GM18951 (cell line): ENCODE measurements around the gene KPNA4.
"Not testable (repeated sequence)": the region's sequence is repeated elsewhere in the genome, so short reads cannot be mapped to it uniquely, and the experiment has no call there.

Experiments
- POLR2A ChIP-seq: IDR thresholded peaks from 4 replicates; pipeline ENCODE4 v1.6.1; 2011; ENCODE audit warnings: mild to moderate bottlenecking; ENCODE audit not compliant: insufficient read length, insufficient read depth; ENCODE audit errors: extremely low read depth
- in situ Hi-C: fragments of 300-500 bp; cut with MboI; formaldehyde crosslinking; loops from one replicate; pipeline ENCODE4 v1.12.0; 2022; ENCODE audit warnings: low sequenced_read_pairs, mixed read lengths, inconsistent platforms; ENCODE audit not compliant: unreplicated experiment

KPNA4 gene, protein sequence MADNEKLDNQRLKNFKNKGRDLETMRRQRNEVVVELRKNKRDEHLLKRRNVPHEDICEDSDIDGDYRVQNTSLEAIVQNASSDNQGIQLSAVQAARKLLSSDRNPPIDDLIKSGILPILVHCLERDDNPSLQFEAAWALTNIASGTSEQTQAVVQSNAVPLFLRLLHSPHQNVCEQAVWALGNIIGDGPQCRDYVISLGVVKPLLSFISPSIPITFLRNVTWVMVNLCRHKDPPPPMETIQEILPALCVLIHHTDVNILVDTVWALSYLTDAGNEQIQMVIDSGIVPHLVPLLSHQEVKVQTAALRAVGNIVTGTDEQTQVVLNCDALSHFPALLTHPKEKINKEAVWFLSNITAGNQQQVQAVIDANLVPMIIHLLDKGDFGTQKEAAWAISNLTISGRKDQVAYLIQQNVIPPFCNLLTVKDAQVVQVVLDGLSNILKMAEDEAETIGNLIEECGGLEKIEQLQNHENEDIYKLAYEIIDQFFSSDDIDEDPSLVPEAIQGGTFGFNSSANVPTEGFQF

DNA sequence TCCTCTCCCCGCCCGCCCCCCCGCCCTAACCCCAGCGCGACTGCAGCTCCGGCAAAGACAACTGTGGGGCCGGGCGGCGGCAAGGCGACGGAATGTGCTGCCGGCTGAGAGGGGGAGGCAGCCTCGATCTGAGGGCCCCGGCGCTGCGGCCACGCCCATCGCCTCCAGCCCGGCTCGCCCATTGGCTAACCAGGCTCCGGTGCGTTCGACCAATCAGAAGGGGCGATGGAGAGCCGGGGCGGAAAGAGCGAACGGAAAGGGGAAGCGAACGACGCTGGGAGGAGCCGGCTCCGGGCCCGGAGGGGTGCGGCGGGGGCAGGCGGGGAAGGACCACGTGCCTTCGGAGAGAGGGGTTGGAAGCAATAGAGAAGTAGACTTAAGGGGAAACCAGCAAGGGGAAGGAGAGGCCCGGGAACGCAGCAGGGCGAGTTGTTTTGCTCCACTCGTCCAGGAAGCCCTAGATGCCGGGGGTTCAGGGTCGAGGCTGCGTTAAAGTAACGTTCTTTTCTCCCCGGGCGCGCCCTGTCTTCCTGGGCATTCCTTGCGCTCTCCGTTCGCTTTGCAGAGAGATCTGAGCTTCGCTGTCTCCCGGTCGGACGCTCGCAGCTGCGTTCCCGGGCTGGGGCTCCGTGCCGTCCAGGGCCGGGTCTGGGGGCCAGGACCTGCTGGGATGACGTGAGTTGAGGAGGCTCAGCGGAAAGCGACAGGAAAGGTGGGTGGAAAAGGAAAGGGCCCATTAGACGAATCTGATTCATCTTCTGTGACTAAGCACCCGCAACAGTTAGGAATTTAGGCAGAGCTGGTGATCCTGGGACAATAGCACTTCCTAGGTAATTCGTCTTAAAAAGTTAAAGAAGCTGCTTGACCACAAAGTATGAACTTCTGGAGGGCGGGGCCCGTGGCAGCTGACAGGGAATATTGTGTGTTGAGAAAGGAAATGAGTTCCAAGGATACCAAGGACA, at the start of gene KPNA4:
Gene KPNA4, minus strand, starts transcription at position 130 of the 962 bp plus-strand sequence. CDS start 289 bp downstream, outside the sequence.
- peak; percentile 86 for TF ChIP-seq POLR2A
- in situ Hi-C loops: no loop called here

DNA sequence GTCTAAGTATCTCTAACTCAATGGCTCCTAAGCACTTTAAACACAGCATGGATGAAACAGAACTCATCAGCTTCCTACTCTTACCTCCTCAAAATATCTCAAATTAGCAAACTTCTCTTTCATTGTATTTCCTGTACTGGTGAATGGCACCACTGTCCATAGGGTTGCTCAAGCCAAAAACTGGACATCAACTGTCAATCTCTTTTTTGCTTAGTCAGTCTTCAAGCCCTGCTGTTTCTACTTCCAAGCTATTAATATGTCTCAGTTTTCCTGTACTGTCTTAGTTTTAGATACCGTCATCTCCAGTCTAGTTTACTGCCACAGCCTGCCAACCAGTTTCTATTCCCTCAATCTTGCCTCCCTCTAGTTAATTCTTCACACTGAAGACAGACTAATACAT, 48.3 kb upstream of the KPNA4 start:
- TF ChIP-seq POLR2A: no peak
- in situ Hi-C loops: no loop called here

GRCh38 chr3:160612386-160613075, 47.2 kb upstream of the KPNA4 start:
- TF ChIP-seq POLR2A: no peak
- in situ Hi-C loops: no loop called here

GRCh38 chr3:160611141-160611540, 45.8 kb upstream of the KPNA4 start:
- no peak for TF ChIP-seq POLR2A
- in situ Hi-C loops: no loop called here

GRCh38 chr3:160608870-160609269, 43.5 kb upstream of the KPNA4 start:
- no peak for TF ChIP-seq POLR2A
- in situ Hi-C loops: no loop called here

DNA sequence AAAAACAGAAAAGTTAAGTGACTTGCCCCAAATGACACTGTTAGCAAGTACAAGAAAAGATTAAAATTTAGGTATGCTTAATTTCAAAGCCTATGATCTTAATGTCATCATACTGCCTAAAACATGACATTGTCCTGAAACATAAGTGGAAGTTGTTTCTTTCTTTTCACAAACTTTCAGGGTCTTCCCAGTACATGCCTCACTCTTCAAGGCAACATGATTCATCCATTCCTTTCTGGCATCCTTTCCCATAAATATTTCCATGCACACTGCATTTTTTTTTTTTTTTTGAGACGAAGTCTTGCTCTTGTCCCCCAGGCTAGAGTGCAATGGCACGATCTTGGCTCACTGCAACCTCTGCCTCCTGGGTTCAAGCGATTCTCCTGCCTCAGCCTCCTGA, 42.5 kb upstream of the KPNA4 start:
- no peak for TF ChIP-seq POLR2A
- in situ Hi-C loops: no loop called here

DNA sequence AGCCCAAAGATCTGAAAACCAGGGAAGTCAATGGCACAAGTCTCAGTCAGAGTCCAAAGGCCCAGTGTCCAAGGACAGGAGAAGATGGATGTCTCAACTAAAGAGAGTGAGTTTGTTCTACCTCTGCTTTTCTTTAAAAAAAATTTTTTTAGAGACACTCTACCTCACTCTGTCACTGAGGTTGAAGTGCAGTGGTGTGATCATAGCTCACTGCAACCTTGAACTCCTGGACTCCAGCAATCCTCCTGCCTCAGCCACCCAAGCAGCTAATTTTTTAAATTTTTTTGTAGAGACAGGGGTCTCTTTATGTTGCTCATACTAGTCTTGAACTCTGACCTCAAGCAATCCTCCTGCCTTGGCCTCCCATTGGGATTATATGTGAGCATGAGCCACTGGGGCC, 39.9 kb upstream of the KPNA4 start:
- TF ChIP-seq POLR2A: no peak
- in situ Hi-C loops: no loop called here

GRCh38 chr3:160603845-160604244, 38.5 kb upstream of the KPNA4 start:
- in situ Hi-C loops: not testable (repeated sequence)

DNA sequence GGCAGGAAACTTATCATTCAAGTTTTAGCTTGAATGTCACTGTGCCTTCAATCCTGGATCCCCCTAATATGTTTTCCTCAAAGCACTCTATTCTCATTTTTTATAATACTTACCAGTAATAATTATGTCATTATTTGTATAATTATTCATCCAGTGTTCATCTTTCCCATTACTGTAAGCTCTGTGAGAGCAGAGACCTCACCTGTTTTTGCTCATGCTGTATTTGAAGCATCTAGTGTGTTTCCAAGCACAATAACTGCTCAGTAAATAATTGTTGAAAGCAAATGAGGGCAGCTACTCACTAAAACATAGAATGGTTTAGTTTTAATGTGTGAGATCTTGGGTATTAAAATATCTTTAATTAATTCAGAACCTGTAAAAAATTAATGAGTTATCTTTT, 36.9 kb upstream of the KPNA4 start:
- in situ Hi-C loops: no loop called here
- no peak for TF ChIP-seq POLR2A

DNA sequence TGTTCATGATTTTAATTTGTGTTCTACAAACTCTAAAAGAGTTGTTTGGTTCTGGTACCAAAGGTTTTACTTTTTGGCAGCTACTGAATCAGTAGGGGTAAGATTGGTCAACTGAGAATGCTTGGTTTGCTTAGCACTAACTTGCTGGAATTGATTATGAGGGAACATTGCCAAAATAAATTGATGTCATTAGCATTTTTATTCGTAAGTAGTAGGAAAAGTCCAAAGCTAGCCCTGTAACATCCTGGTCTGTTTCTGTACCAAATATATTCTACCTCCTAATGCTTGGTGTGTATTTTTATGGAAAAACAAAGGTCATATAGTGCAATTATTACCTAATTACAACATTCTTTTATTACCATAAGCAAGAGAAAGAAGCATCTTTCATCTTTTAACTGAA, 35.9 kb upstream of the KPNA4 start:
- TF ChIP-seq POLR2A: no peak
- in situ Hi-C loops: no loop called here

DNA sequence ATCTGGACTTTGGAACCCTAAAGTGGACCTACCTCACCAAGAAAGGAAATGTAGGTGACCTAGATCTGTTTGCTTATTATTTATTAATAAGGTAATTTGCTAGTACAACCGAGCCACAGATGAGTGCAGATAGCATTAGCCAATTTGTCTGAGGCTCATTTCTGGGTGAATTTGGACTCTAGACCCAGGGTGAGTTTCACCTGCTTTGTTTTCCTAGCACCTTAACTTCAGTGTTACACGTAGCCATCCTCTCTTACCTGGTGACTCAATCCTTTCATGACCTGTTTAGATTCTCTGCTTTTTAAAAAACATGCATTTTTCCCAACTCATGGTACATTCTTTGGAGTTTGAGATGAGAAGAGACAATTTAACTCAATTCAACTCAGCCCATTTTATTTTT, 33.5 kb upstream of the KPNA4 start:
- TF ChIP-seq POLR2A: no peak
- in situ Hi-C loops: no loop called here

GRCh38 chr3:160588023-160588422, 22.7 kb upstream of the KPNA4 start:
- in situ Hi-C loops: no loop called here
- TF ChIP-seq POLR2A: no peak

- in situ Hi-C loops: no loop called here
- TF ChIP-seq POLR2A: no peak
These were observed 21.7 kb upstream of the KPNA4 start for GRCh38 chr3:160587105-160587504.
